Natural killer cell (primary cell): ENCODE results near the gene CDC6. TPM values are rescaled to one million over a fixed set of nuclear protein-coding genes. Genes with fewer than 3 reads are reported as not detected.
A peak's percentile ranks its signal among the peaks of the same experiment; 100 is the strongest.

ENCODE experiments used
- ATAC-seq, 3 donors: fragments of 150-1000 bp in 2 of 3; fragments of 200-7000 bp in 1 of 3; cut with Tn5 transposase; 1 replicate in 1 of 3; 2 replicates in 2 of 3; pipeline ENCODE4 v1.10.0; 2021; ENCODE audit warnings: mild to moderate bottlenecking in 2 of 3, moderate library complexity in 2 of 3
- DNase-seq, 2 donors: peaks; one replicate each; pipeline versions ENCODE4 v3.0.0 to v3.0.0-alpha.2; 2013 to 2021; ENCODE audit warnings: mixed read lengths in 1 of 2
- H3K27ac ChIP-seq: one replicate; pipeline ENCODE4 v1.5.1; 2013; ENCODE audit warnings: mild to moderate bottlenecking, low read length
- H3K27me3 ChIP-seq: one replicate; pipeline ENCODE4 v1.6.1; 2013; ENCODE audit warnings: low read length; ENCODE audit not compliant: control insufficient read depth, insufficient read depth
- H3K36me3 ChIP-seq: one replicate; pipeline ENCODE4 v1.6.1; 2013; ENCODE audit warnings: low read length; ENCODE audit not compliant: control insufficient read depth, insufficient read depth
- H3K4me1 ChIP-seq: one replicate; pipeline ENCODE4 v1.6.1; 2013; ENCODE audit warnings: low read length; ENCODE audit not compliant: control insufficient read depth, insufficient read depth
- H3K4me3 ChIP-seq: one replicate; pipeline ENCODE4 v1.5.1; 2013; ENCODE audit warnings: low read length
- H3K9me3 ChIP-seq: one replicate; pipeline ENCODE4 v1.6.1; 2013; ENCODE audit warnings: low read length; ENCODE audit not compliant: control insufficient read depth, insufficient read depth
- H3K27ac Mint-ChIP-seq, 2 donors: one replicate each; pipeline ENCODE4 v1.8.0; 2022; ENCODE audit warnings: mild to moderate bottlenecking in 2 of 2, mixed read lengths in 2 of 2, moderate library complexity in 1 of 2
- H3K27me3 Mint-ChIP-seq, 2 donors: one replicate each; pipeline ENCODE4 v1.8.0; 2022; ENCODE audit warnings: low read depth in 2 of 2, mixed read lengths in 2 of 2
- H3K36me3 Mint-ChIP-seq: one replicate; pipeline ENCODE4 v1.8.0; 2022; ENCODE audit warnings: mixed read lengths
- H3K4me1 Mint-ChIP-seq, 2 donors: one replicate each; pipeline ENCODE4 v1.8.0; 2022; ENCODE audit warnings: mixed read lengths in 2 of 2
- H3K4me3 Mint-ChIP-seq: one replicate; pipeline ENCODE4 v1.8.0; 2022; ENCODE audit warnings: mild to moderate bottlenecking, moderate library complexity, mixed read lengths
- H3K9me3 Mint-ChIP-seq, 2 donors: one replicate each; pipeline ENCODE4 v1.8.0; 2022; ENCODE audit warnings: mixed read lengths in 2 of 2
- WGBS: methylation state at CpG from one replicate; pipeline ENCODE4 v1.1.7; 2013; ENCODE audit warnings: missing lambda C conversion rate; ENCODE audit not compliant: insufficient coverage; 5-methylcytosine and 5-hydroxymethylcytosine counted together
- intact Hi-C: fragments of 100-400 bp; cut with micrococcal nuclease; formaldehyde crosslinking; loops from one replicate; pipeline ENCODE4 v1.14.2; 2022
- total RNA-seq, 4 donors: library from RNA; stranded (reverse); fragments of 120-200 nt in 1 of 4; gene quantifications; one replicate each; pipeline versions ENCODE4 v1.2.3 to v1.2.4, GENCODE V29; 2013 to 2022
- TF ChIP-seq, protein P1 (sequence below): fragments of 200-600 bp; IDR thresholded peaks from one replicate; pipeline ENCODE4 v1.8.0; 2022; ENCODE audit warnings: antibody characterized with exemption

The CDC6 gene
- total RNA-seq, 3 donors from 2014 or later (not counting 1 experiment from before 2014, with no cell fraction given): 3.4 to 4.9 (median 3.8) TPM

DNA sequence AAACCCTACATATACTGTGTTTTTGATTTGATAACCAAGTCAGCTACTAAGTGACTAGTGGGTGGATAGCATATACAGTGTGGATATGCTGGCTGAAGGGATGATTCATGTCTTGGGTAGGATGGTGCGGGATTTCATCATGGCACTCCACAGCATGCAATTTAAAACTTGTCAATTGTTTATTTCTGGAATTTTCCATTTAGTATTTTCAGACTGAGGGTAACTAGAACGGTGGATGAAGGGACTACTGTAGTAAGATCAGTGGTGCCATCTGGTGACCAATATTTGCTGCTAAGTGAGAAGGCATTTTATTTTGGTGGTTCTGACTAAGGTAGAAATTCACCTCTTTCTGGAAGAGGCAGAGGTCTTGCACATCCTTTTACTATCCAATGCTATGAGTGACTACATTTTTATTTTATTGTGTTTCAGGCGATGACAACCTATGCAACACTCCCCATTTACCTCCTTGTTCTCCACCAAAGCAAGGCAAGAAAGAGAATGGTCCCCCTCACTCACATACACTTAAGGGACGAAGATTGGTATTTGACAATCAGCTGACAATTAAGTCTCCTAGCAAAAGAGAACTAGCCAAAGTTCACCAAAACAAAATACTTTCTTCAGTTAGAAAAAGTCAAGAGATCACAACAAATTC lies 3.1 kb downstream of the CDC6 start:
- Histone ChIP-seq H3K36me3 (no peaks in the 10 kb centered on the region), H3K9me3 (no peaks in the 10 kb centered on the region), H3K27me3 (no peaks in the 10 kb centered on the region), H3K27ac (no peak overlapping the region), H3K4me3 (no peak overlapping the region), H3K4me1 (peaks cover 12% of the 10 kb centered on the region)
- WGBS: 73% methylated on average over 4 of the region's 4 CpGs
- H3K4me1 Mint-ChIP-seq: peaks cover 14% of the 10 kb centered on the region in 2 donors
- no peak overlapping the region for H3K4me3 Mint-ChIP-seq
- no peak overlapping the region for H3K27ac Mint-ChIP-seq
- DNase-seq: peak in 1 of 2 donors; percentile 73
- no peak for ATAC-seq
- no peaks in the 10 kb centered on the region for H3K9me3 Mint-ChIP-seq
- H3K27me3 Mint-ChIP-seq: no peaks in the 10 kb centered on the region
- H3K36me3 Mint-ChIP-seq: no peaks in the 10 kb centered on the region
- TF ChIP-seq, protein P1, sequence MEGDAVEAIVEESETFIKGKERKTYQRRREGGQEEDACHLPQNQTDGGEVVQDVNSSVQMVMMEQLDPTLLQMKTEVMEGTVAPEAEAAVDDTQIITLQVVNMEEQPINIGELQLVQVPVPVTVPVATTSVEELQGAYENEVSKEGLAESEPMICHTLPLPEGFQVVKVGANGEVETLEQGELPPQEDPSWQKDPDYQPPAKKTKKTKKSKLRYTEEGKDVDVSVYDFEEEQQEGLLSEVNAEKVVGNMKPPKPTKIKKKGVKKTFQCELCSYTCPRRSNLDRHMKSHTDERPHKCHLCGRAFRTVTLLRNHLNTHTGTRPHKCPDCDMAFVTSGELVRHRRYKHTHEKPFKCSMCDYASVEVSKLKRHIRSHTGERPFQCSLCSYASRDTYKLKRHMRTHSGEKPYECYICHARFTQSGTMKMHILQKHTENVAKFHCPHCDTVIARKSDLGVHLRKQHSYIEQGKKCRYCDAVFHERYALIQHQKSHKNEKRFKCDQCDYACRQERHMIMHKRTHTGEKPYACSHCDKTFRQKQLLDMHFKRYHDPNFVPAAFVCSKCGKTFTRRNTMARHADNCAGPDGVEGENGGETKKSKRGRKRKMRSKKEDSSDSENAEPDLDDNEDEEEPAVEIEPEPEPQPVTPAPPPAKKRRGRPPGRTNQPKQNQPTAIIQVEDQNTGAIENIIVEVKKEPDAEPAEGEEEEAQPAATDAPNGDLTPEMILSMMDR: peak; percentile 8
- intact Hi-C loops: loop anchor here (1.0 kb wide), 2 partner anchors 88 to 277 kb away; no protein-coding TSS in a partner anchor

DNA sequence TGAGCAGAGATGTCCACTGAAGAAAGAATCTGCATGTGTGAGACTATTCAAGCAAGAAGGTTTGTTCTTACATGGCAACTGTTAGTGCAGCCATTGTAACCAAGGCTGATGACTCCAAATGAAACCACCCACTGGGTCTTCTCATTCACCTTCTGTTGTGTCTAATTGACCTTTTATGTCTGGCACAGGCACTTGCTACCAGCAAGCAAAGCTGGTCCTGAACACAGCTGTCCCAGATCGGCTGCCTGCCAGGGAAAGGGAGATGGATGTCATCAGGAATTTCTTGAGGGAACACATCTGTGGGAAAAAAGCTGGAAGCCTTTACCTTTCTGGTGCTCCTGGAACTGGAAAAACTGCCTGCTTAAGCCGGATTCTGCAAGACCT lies 3.6 kb downstream of the CDC6 start:
- Histone ChIP-seq H3K9me3 (no peaks in the 10 kb centered on the region), H3K27me3 (no peaks in the 10 kb centered on the region), H3K27ac (no peak overlapping the region), H3K4me1 (peaks cover 12% of the 10 kb centered on the region), H3K36me3 (no peaks in the 10 kb centered on the region), H3K4me3 (no peak overlapping the region)
- peaks cover 14% of the 10 kb centered on the region in 2 donors for H3K4me1 Mint-ChIP-seq
- WGBS: 100% methylated on average over 2 of the region's 2 CpGs
- H3K9me3 Mint-ChIP-seq: no peaks in the 10 kb centered on the region
- DNase-seq (no peak), ATAC-seq (no peak)
- intact Hi-C loops: no loop called here
- TF ChIP-seq, protein P1: no peak
- H3K27ac Mint-ChIP-seq: no peak overlapping the region
- H3K27me3 Mint-ChIP-seq: no peaks in the 10 kb centered on the region
- H3K4me3 Mint-ChIP-seq: no peak overlapping the region
- no peaks in the 10 kb centered on the region for H3K36me3 Mint-ChIP-seq

DNA sequence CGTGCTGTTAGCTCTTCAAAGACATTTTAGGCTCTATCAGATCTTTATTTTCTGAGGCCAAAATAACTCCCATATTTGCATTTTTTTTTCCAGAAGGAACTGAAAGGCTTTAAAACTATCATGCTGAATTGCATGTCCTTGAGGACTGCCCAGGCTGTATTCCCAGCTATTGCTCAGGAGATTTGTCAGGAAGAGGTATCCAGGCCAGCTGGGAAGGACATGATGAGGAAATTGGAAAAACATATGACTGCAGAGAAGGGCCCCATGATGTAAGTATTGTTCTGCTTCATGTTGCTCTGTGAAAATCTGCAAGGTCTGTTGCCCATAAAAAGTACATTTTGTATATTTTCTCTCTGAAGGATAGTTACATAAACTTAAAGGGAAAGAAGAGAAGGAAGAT lies 5.7 kb downstream of the CDC6 start:
- 91% methylated on average over 1 of the region's 1 CpG for WGBS
- intact Hi-C loops: no loop called here
- TF ChIP-seq, protein P1: no peak
- Histone ChIP-seq H3K4me3 (no peak overlapping the region), H3K27ac (no peak overlapping the region), H3K4me1 (peaks cover 6% of the 10 kb centered on the region), H3K9me3 (no peaks in the 10 kb centered on the region), H3K27me3 (no peaks in the 10 kb centered on the region), H3K36me3 (no peaks in the 10 kb centered on the region)
- Mint-ChIP-seq H3K27me3 (no peaks in the 10 kb centered on the region), H3K4me3 (no peak overlapping the region), H3K9me3 (no peaks in the 10 kb centered on the region), H3K4me1 (peaks cover under 1% of the 10 kb centered on the region in 2 donors), H3K27ac (no peak overlapping the region), H3K36me3 (no peaks in the 10 kb centered on the region)
- no peak for ATAC-seq
- DNase-seq: no peak
